CD4-positive, CD25-positive, alpha-beta regulatory T cell (primary cell): Measurements from ENCODE around the gene KCNK7. TPM values are rescaled to one million over a fixed set of nuclear protein-coding genes. Genes with fewer than 3 reads are reported as not detected.

ENCODE experiments used
- ATAC-seq, 2 donors: fragments of 150-1000 bp; cut with Tn5 transposase; one replicate each; pipeline ENCODE4 v1.10.0; 2021; ENCODE audit warnings: low read depth in 2 of 2, moderate number of reproducible peaks in 2 of 2, moderate library complexity in 1 of 2
- DNase-seq, 3 donors: peaks; one replicate each; pipeline versions ENCODE4 v3.0.0 to v3.0.0-alpha.2; 2012 to 2022; ENCODE audit warnings: mixed read lengths in 1 of 3
- H3K27ac ChIP-seq: one replicate; pipeline ENCODE4 v1.7.0; 2013; ENCODE audit warnings: mild to moderate bottlenecking, low read length; ENCODE audit not compliant: insufficient read depth, poor library complexity, severe bottlenecking
- H3K27me3 ChIP-seq: one replicate; pipeline ENCODE4 v1.7.0; 2013; ENCODE audit warnings: low read length; ENCODE audit not compliant: control insufficient read depth, insufficient read depth
- H3K36me3 ChIP-seq: one replicate; pipeline ENCODE4 v1.7.0; 2013; ENCODE audit warnings: mild to moderate bottlenecking, low read length, moderate library complexity; ENCODE audit not compliant: control insufficient read depth, insufficient read depth
- H3K4me1 ChIP-seq: 2 replicates; pipeline ENCODE4 v1.7.0; 2013; ENCODE audit warnings: mild to moderate bottlenecking, low read length; ENCODE audit not compliant: insufficient read depth, control insufficient read depth, poor library complexity, severe bottlenecking
- H3K4me3 ChIP-seq: one replicate; pipeline ENCODE4 v1.7.0; 2013; ENCODE audit warnings: low read depth, mild to moderate bottlenecking, low read length, moderate library complexity
- H3K9me3 ChIP-seq, 2 experiments: 1 replicate in 1 of 2; 2 replicates in 1 of 2; pipeline ENCODE4 v1.7.0; 2013; ENCODE audit warnings: low read length in 2 of 2, mild to moderate bottlenecking in 1 of 2, moderate library complexity in 1 of 2; ENCODE audit not compliant: control insufficient read depth in 2 of 2
- H3K27ac Mint-ChIP-seq, 3 donors: one replicate each; pipeline ENCODE4 v1.8.0; 2020 to 2022; ENCODE audit warnings: mild to moderate bottlenecking in 3 of 3, mixed read lengths in 3 of 3, moderate library complexity in 2 of 3
- H3K27me3 Mint-ChIP-seq: one replicate; pipeline ENCODE4 v1.8.0; 2022; ENCODE audit warnings: mild to moderate bottlenecking, mixed read lengths
- H3K36me3 Mint-ChIP-seq: one replicate; pipeline ENCODE4 v1.8.0; 2020; ENCODE audit warnings: mixed read lengths
- H3K4me1 Mint-ChIP-seq, 4 donors: one replicate each; pipeline ENCODE4 v1.8.0; 2020 to 2022; ENCODE audit warnings: mixed read lengths in 4 of 4, mild to moderate bottlenecking in 1 of 4
- H3K4me3 Mint-ChIP-seq, 4 donors: one replicate each; pipeline ENCODE4 v1.8.0; 2020 to 2022; ENCODE audit warnings: mild to moderate bottlenecking in 4 of 4, mixed read lengths in 4 of 4, moderate library complexity in 3 of 4
- H3K9me3 Mint-ChIP-seq, 7 donors: one replicate each; pipeline ENCODE4 v1.8.0; 2020 to 2022; ENCODE audit warnings: mixed read lengths in 7 of 7, mild to moderate bottlenecking in 3 of 7, moderate library complexity in 2 of 7
- polyA plus RNA-seq, 4 donors: library from polyadenylated mRNA; unstranded; fragments of 300-500 nt; fragmentation: Illumina TruSeq; gene quantifications; one replicate each; pipeline ENCODE4 v1.2.3, GENCODE V29; 2021
- total RNA-seq: library from RNA; stranded (reverse); gene quantifications from one replicate; pipeline ENCODE4 v1.2.3, GENCODE V29; 2022

KCNK7 gene
- total and polyA plus RNA-seq, 5 donors from 2014 or later = 0.19 to 5.5 (median 1.1) TPM; not detected in 1

- H3K27ac Mint-ChIP-seq = peak overlapping the region in 1 of 3 donors; percentile 6
Observed at GRCh38 chr11:65618763-65619162, 23.2 kb upstream of the KCNK7 start.

GRCh38 chr11:65617990-65618751 is 22.6 kb upstream of the KCNK7 start:
- no peak overlapping the region for H3K4me3 ChIP-seq
- no peak overlapping the region for H3K27ac Mint-ChIP-seq
- H3K4me1 Mint-ChIP-seq = peaks cover 0 to 42% (median 16%) of the 10 kb centered on the region in 4 donors
- no peaks in the 10 kb centered on the region for H3K27me3 ChIP-seq
- peak overlapping the region in 3 of 4 donors; percentile 27 to 96 (median 93) for H3K4me3 Mint-ChIP-seq
- peaks cover 45% of the 10 kb centered on the region for H3K36me3 ChIP-seq
- no peak overlapping the region for H3K27ac ChIP-seq
- H3K36me3 Mint-ChIP-seq = peaks cover 9% of the 10 kb centered on the region
- peaks cover 4% of the 10 kb centered on the region for H3K27me3 Mint-ChIP-seq
- peaks cover 30% of the 10 kb centered on the region for H3K4me1 ChIP-seq
- no peaks in the 10 kb centered on the region for H3K9me3 Mint-ChIP-seq
- DNase-seq (no peak), ATAC-seq (no peak)
- H3K9me3 ChIP-seq = no peaks in the 10 kb centered on the region

More at GRCh38 chr11:65618763-65619162, 23.2 kb upstream of the KCNK7 start:
- Histone ChIP-seq H3K36me3 (peaks cover 49% of the 10 kb centered on the region), H3K9me3 (no peaks in the 10 kb centered on the region), H3K27ac (no peak overlapping the region), H3K4me3 (no peak overlapping the region), H3K27me3 (no peaks in the 10 kb centered on the region), H3K4me1 (peaks cover 24% of the 10 kb centered on the region)
- no peak for ATAC-seq
- Mint-ChIP-seq H3K9me3 (no peaks in the 10 kb centered on the region), H3K4me3 (peak overlapping the region in 3 of 4 donors; percentile 27 to 41 (median 27)), H3K27me3 (peaks cover 4% of the 10 kb centered on the region), H3K4me1 (peaks cover 0 to 40% (median 16%) of the 10 kb centered on the region in 4 donors), H3K36me3 (peaks cover 9% of the 10 kb centered on the region)
- DNase-seq = no peak

GRCh38 chr11:65617136-65617850 is 21.7 kb upstream of the KCNK7 start:
- H3K27ac ChIP-seq = no peak overlapping the region
- peaks cover 40% of the 10 kb centered on the region for H3K36me3 ChIP-seq
- Mint-ChIP-seq H3K36me3 (peaks cover 9% of the 10 kb centered on the region), H3K4me3 (peak overlapping the region; percentile 83 to 97 (median 94)), H3K27ac (peak overlapping the region in 2 of 3 donors; percentile 95 to 96), H3K9me3 (no peaks in the 10 kb centered on the region), H3K4me1 (peaks cover 0 to 47% (median 17%) of the 10 kb centered on the region in 4 donors), H3K27me3 (peaks cover 4% of the 10 kb centered on the region)
- no peak for ATAC-seq
- peaks cover 39% of the 10 kb centered on the region for H3K4me1 ChIP-seq
- no peak for DNase-seq
- no peaks in the 10 kb centered on the region for H3K9me3 ChIP-seq
- peak overlapping the region; percentile 82 for H3K4me3 ChIP-seq
- no peaks in the 10 kb centered on the region for H3K27me3 ChIP-seq

- peak in 1 of 3 donors; percentile 62 for DNase-seq
Observed at GRCh38 chr11:65616575-65617001, 21.0 kb upstream of the KCNK7 start.

GRCh38 chr11:65615950-65616574 is 20.5 kb upstream of the KCNK7 start:
- DNase-seq (peak in 1 of 3 donors; percentile 43), ATAC-seq (no peak)
- Mint-ChIP-seq H3K36me3 (peaks cover 9% of the 10 kb centered on the region), H3K4me1 (peaks cover 0 to 57% (median 20%) of the 10 kb centered on the region in 4 donors), H3K27ac (peak overlapping the region; percentile 96 to 99 (median 98)), H3K4me3 (peak overlapping the region; percentile 88 to 98 (median 98)), H3K9me3 (no peaks in the 10 kb centered on the region), H3K27me3 (peaks cover 4% of the 10 kb centered on the region)
- H3K36me3 ChIP-seq = peaks cover 28% of the 10 kb centered on the region
- H3K27ac ChIP-seq = peak overlapping the region; percentile 96
- peaks cover 51% of the 10 kb centered on the region for H3K4me1 ChIP-seq
- H3K4me3 ChIP-seq = peak overlapping the region; percentile 82
- H3K9me3 ChIP-seq = no peaks in the 10 kb centered on the region
- H3K27me3 ChIP-seq = no peaks in the 10 kb centered on the region

More at GRCh38 chr11:65616575-65617001, 21.0 kb upstream of the KCNK7 start:
- no peak for ATAC-seq
- H3K4me3 Mint-ChIP-seq = peak overlapping the region; percentile 83 to 97 (median 94)
- H3K27me3 Mint-ChIP-seq = peaks cover 4% of the 10 kb centered on the region
- H3K4me3 ChIP-seq = peak overlapping the region; percentile 82
- no peaks in the 10 kb centered on the region for H3K9me3 ChIP-seq
- peaks cover 46% of the 10 kb centered on the region for H3K4me1 ChIP-seq
- H3K9me3 Mint-ChIP-seq = no peaks in the 10 kb centered on the region
- H3K36me3 ChIP-seq = peaks cover 33% of the 10 kb centered on the region
- H3K27me3 ChIP-seq = no peaks in the 10 kb centered on the region
- peak overlapping the region; percentile 95 to 99 (median 96) for H3K27ac Mint-ChIP-seq
- peaks cover 9% of the 10 kb centered on the region for H3K36me3 Mint-ChIP-seq
- H3K27ac ChIP-seq = peak overlapping the region; percentile 96
- peaks cover 0 to 53% (median 22%) of the 10 kb centered on the region in 4 donors for H3K4me1 Mint-ChIP-seq

GRCh38 chr11:65615229-65615949 is 19.8 kb upstream of the KCNK7 start, which contains the start of gene PCNX3:
PCNX3 (plus strand) TSS chr11:65615776; CDS start chr11:65616312, 536 bp downstream.
- ATAC-seq = peak; percentile 91
- H3K27me3 Mint-ChIP-seq = peaks cover 4% of the 10 kb centered on the region
- H3K9me3 Mint-ChIP-seq = no peaks in the 10 kb centered on the region
- Histone ChIP-seq H3K27ac (peak within 1 kb of the TSS; percentile 96), H3K36me3 (peaks cover 28% of the 10 kb centered on the region), H3K4me3 (peak within 1 kb of the TSS; percentile 98), H3K4me1 (peaks cover 58% of the 10 kb centered on the region), H3K27me3 (no peaks in the 10 kb centered on the region), H3K9me3 (no peaks in the 10 kb centered on the region)
- peak; percentile 100 for DNase-seq
- peak within 1 kb of the TSS; percentile 88 to 98 (median 98) for H3K4me3 Mint-ChIP-seq
- H3K36me3 Mint-ChIP-seq = peaks cover 9% of the 10 kb centered on the region
- peaks cover 0 to 62% (median 21%) of the 10 kb centered on the region in 4 donors for H3K4me1 Mint-ChIP-seq
- peak within 1 kb of the TSS; percentile 96 to 99 (median 98) for H3K27ac Mint-ChIP-seq
